Activated T-cell treated with anti-CD3 and anti-CD28 coated beads, Interleukin-2, amount 50 U/mL, for 24 hours (primary cell): ENCODE measurements around the gene MAST3.

Experiments used
- DNase-seq: peaks from one replicate; pipeline ENCODE4 v3.0.0-alpha.2; 2020
- H3K27ac Mint-ChIP-seq: 2 replicates; pipeline ENCODE4 v1.8.0; 2020; ENCODE audit warnings: mild to moderate bottlenecking, mixed read lengths
- H3K27me3 Mint-ChIP-seq: 2 replicates; pipeline ENCODE4 v1.8.0; 2020; ENCODE audit warnings: mixed read lengths
- H3K36me3 Mint-ChIP-seq: 2 replicates; pipeline ENCODE4 v1.8.0; 2020; ENCODE audit warnings: low read depth, mixed read lengths
- H3K4me1 Mint-ChIP-seq: 2 replicates; pipeline ENCODE4 v1.8.0; 2020; ENCODE audit warnings: low read depth, mixed read lengths
- H3K4me3 Mint-ChIP-seq: 2 replicates; pipeline ENCODE4 v1.8.0; 2020; ENCODE audit warnings: mild to moderate bottlenecking, moderate library complexity, mixed read lengths
- H3K9me3 Mint-ChIP-seq: 2 replicates; pipeline ENCODE4 v1.8.0; 2020; ENCODE audit warnings: mixed read lengths

Gene MAST3

GRCh38 chr19:18198374-18198773, 100.8 kb downstream of the MAST3 start:
- Mint-ChIP-seq H3K9me3 (no peaks in the 10 kb centered on the region), H3K36me3 (peaks cover 75% of the 10 kb centered on the region), H3K4me1 (peaks cover 28% of the 10 kb centered on the region), H3K27ac (no peak overlapping the region), H3K27me3 (no peaks in the 10 kb centered on the region), H3K4me3 (no peak overlapping the region)
- no peak for DNase-seq
